SK-N-SH treated with all-trans-retinoic acid at 6 μM for 48 hours (cell line): ENCODE data around the gene SH3YL1.

Experiments used
- ATAC-seq: fragments of 200-7000 bp; cut with Tn5 transposase; 3 replicates; pipeline ENCODE4 v1.9.1; 2020; ENCODE audit warnings: mild to moderate bottlenecking, moderate library complexity
- ARNTL ChIP-seq: fragments of 450-650 bp; formaldehyde crosslinking; IDR thresholded peaks from 2 replicates; pipeline ENCODE4 v1.5.0; 2020; ENCODE audit warnings: low read depth, mild to moderate bottlenecking, moderate library complexity, borderline replicate concordance
- BACH2 ChIP-seq: fragments of 250-450 bp; sonication (Bioruptor Pico); IDR thresholded peaks from 2 replicates; pipeline ENCODE4 v1.9.0; 2021; ENCODE audit warnings: mild to moderate bottlenecking, borderline replicate concordance
- CREB5 ChIP-seq: fragments of 250-450 bp; sonication (Bioruptor Pico); IDR thresholded peaks from 2 replicates; pipeline ENCODE4 v1.5.1; 2020; ENCODE audit warnings: low read depth, mild to moderate bottlenecking, moderate library complexity
- CSDC2 ChIP-seq: fragments of 250-450 bp; sonication (Bioruptor Pico); IDR thresholded peaks from 2 replicates; pipeline ENCODE4 v1.5.0; 2020; ENCODE audit warnings: mild to moderate bottlenecking, moderate library complexity
- CSRNP3 ChIP-seq: fragments of 250-450 bp; sonication (Bioruptor Pico); IDR thresholded peaks from 2 replicates; pipeline ENCODE4 v1.5.1; 2021; ENCODE audit warnings: mild to moderate bottlenecking, moderate library complexity
- ESRRG ChIP-seq: fragments of 250-450 bp; sonication (Bioruptor Pico); IDR thresholded peaks from 2 replicates; pipeline ENCODE4 v1.6.1; 2021; ENCODE audit warnings: mild to moderate bottlenecking
- GLIS3 ChIP-seq: fragments of 250-450 bp; sonication (Bioruptor Pico); IDR thresholded peaks from 2 replicates; pipeline ENCODE4 v1.5.0; 2020; ENCODE audit warnings: mild to moderate bottlenecking, moderate library complexity
- ISL1 ChIP-seq: fragments of 250-450 bp; sonication (Bioruptor Pico); IDR thresholded peaks from 2 replicates; pipeline ENCODE4 v2.1.2; 2022; ENCODE audit warnings: mild to moderate bottlenecking, moderate library complexity
- OSR1 ChIP-seq: fragments of 250-450 bp; sonication (Bioruptor Pico); IDR thresholded peaks from 2 replicates; pipeline ENCODE4 v1.8.0; 2022; ENCODE audit warnings: moderate library complexity, mild to moderate bottlenecking, inconsistent platforms
- PATZ1 ChIP-seq: fragments of 250-450 bp; sonication (Bioruptor Pico); IDR thresholded peaks from 2 replicates; pipeline ENCODE4 v1.8.0; 2020; ENCODE audit warnings: mild to moderate bottlenecking, moderate library complexity, borderline replicate concordance
- POU6F1 ChIP-seq: fragments of 250-450 bp; sonication (Bioruptor Pico); IDR thresholded peaks from 2 replicates; pipeline ENCODE4 v1.8.0; 2021; ENCODE audit warnings: low read depth, mild to moderate bottlenecking, moderate library complexity, borderline replicate concordance
- PPARA ChIP-seq: fragments of 250-450 bp; sonication (Bioruptor Pico); IDR thresholded peaks from 2 replicates; pipeline ENCODE4 v1.5.0; 2020; ENCODE audit warnings: mild to moderate bottlenecking, borderline replicate concordance
- RARB ChIP-seq: fragments of 250-450 bp; sonication (Bioruptor Pico); IDR thresholded peaks from 2 replicates; pipeline ENCODE4 v1.8.0; 2021; ENCODE audit warnings: mild to moderate bottlenecking, moderate library complexity
- TCF4 ChIP-seq: fragments of 250-450 bp; sonication (Bioruptor Pico); IDR thresholded peaks from 2 replicates; pipeline ENCODE4 v1.8.0; 2021; ENCODE audit warnings: mild to moderate bottlenecking, moderate library complexity, borderline replicate concordance
- TOX ChIP-seq: fragments of 250-450 bp; sonication (Bioruptor Pico); IDR thresholded peaks from 2 replicates; pipeline ENCODE4 v1.8.0; 2021; ENCODE audit warnings: mild to moderate bottlenecking, moderate library complexity, borderline replicate concordance
- ZC3H10 ChIP-seq: fragments of 250-450 bp; sonication (Bioruptor Pico); IDR thresholded peaks from 2 replicates; pipeline ENCODE4 v1.5.1; 2021; ENCODE audit warnings: mild to moderate bottlenecking, moderate library complexity
- ZFP3 ChIP-seq: fragments of 250-450 bp; sonication (Bioruptor Pico); IDR thresholded peaks from 2 replicates; pipeline ENCODE4 v1.5.0; 2020; ENCODE audit warnings: mild to moderate bottlenecking, moderate library complexity
- ZFP30 ChIP-seq: fragments of 450-650 bp; formaldehyde crosslinking; IDR thresholded peaks from 2 replicates; pipeline ENCODE4 v1.5.0; 2022; ENCODE audit warnings: mild to moderate bottlenecking, moderate library complexity
- ZNF565 ChIP-seq: fragments of 450-650 bp; formaldehyde crosslinking; conservative IDR thresholded peaks from 2 replicates; pipeline ENCODE4 v1.5.0; 2020; ENCODE audit warnings: low read depth, mild to moderate bottlenecking, moderate library complexity
- ZNF70 ChIP-seq: fragments of 450-650 bp; formaldehyde crosslinking; IDR thresholded peaks from 2 replicates; pipeline ENCODE4 v1.5.0; 2020; ENCODE audit warnings: mild to moderate bottlenecking, moderate library complexity
- ZNF8 ChIP-seq: fragments of 450-650 bp; formaldehyde crosslinking; IDR thresholded peaks from 2 replicates; pipeline ENCODE4 v1.5.0; 2020; ENCODE audit warnings: mild to moderate bottlenecking, moderate library complexity

Gene SH3YL1

GRCh38 chr2:287911-288757 lies 24.3 kb upstream of the SH3YL1 start, which contains the start of gene ALKAL2:
TSS of gene ALKAL2 (minus strand) at chr2:288091. CDS start at chr2:287835, 256 bp downstream.
- TF ChIP-seq ZNF70 (CRISPR knock-in tag), result no peak
- no peak for TF ChIP-seq CSRNP3 (CRISPR knock-in tag)
- no peak for TF ChIP-seq ISL1 (CRISPR knock-in tag)
- no peak for TF ChIP-seq ZFP30 (CRISPR knock-in tag)
- no peak for TF ChIP-seq ZNF8
- no peak for TF ChIP-seq PPARA
- TF ChIP-seq ZC3H10 (CRISPR knock-in tag), result no peak
- TF ChIP-seq CSDC2 (CRISPR knock-in tag), result no peak
- TF ChIP-seq ZFP3 (CRISPR knock-in tag), result no peak
- no peak for TF ChIP-seq OSR1 (CRISPR knock-in tag)
- TF ChIP-seq GLIS3 (CRISPR knock-in tag), result no peak
- TF ChIP-seq, all 23 proteins: peak for 0
- ATAC-seq, result no peak

- ATAC-seq, result peak; percentile 54
- TF ChIP-seq POU6F1 (CRISPR knock-in tag), result no peak
- TF ChIP-seq ZC3H10 (CRISPR knock-in tag), result no peak
- TF ChIP-seq PPARA, result no peak
- no peak for TF ChIP-seq ZFP30 (CRISPR knock-in tag)
- no peak for TF ChIP-seq BACH2 (CRISPR knock-in tag)
- TF ChIP-seq ARNTL (CRISPR knock-in tag), result no peak
- no peak for TF ChIP-seq TOX
- no peak for TF ChIP-seq ZNF8
These were observed 23.6 kb upstream of the SH3YL1 start for GRCh38 chr2:287471-287885.

GRCh38 chr2:286774-287392 lies 23.1 kb upstream of the SH3YL1 start:
- no peak for ATAC-seq
- TF ChIP-seq PATZ1 (CRISPR knock-in tag) (no peak), ZFP30 (CRISPR knock-in tag) (no peak), ESRRG (CRISPR knock-in tag) (no peak), GLIS3 (CRISPR knock-in tag) (no peak), ZNF565 (CRISPR knock-in tag) (no peak), CSRNP3 (CRISPR knock-in tag) (no peak), RARB (no peak), ZNF8 (no peak), BACH2 (CRISPR knock-in tag) (no peak), POU6F1 (CRISPR knock-in tag) (no peak), ZNF70 (CRISPR knock-in tag) (no peak), TOX (no peak), TCF4 (CRISPR knock-in tag) (no peak), OSR1 (CRISPR knock-in tag) (no peak), ZFP3 (CRISPR knock-in tag) (no peak), CREB5 (CRISPR knock-in tag) (no peak), ZC3H10 (CRISPR knock-in tag) (no peak)
